ENCODE data around the gene RBM19.

The RBM19 gene

GRCh38 chr12:113882690-113883089, 83.4 kb downstream of the RBM19 start:
- DNase-seq (ENCODE audit: low read depth, low spot score) = no peak

- DNase-seq (ENCODE audit: low read depth, low spot score) = no peak
Measured at GRCh38 chr12:113880988-113881962, 84.8 kb downstream of the RBM19 start.

- DNase-seq (ENCODE audit: low read depth, low spot score) = no peak
Measured at GRCh38 chr12:113880326-113880725, 85.8 kb downstream of the RBM19 start.

GRCh38 chr12:113879658-113880057, 86.5 kb downstream of the RBM19 start:
- no peak for DNase-seq (ENCODE audit: low read depth, low spot score)

- no peak for DNase-seq (ENCODE audit: low read depth, low spot score)
Measured at GRCh38 chr12:113877607-113878006, 88.5 kb downstream of the RBM19 start.

- no peak for DNase-seq (ENCODE audit: low read depth, low spot score)
Measured at GRCh38 chr12:113876160-113876559, 90.0 kb downstream of the RBM19 start.

- DNase-seq (ENCODE audit: low read depth, low spot score) = no peak
Measured at GRCh38 chr12:113875691-113876090, 90.4 kb downstream of the RBM19 start.

GRCh38 chr12:113874999-113875561, 91.0 kb downstream of the RBM19 start:
- DNase-seq (ENCODE audit: low read depth, low spot score) = no peak

- DNase-seq (ENCODE audit: low read depth, low spot score) = no peak
Measured at GRCh38 chr12:113874326-113874725, 91.8 kb downstream of the RBM19 start.

GRCh38 chr12:113873740-113874139, 92.4 kb downstream of the RBM19 start:
- DNase-seq (ENCODE audit: low read depth, low spot score) = no peak

- DNase-seq (ENCODE audit: low read depth, low spot score) = no peak
Measured at GRCh38 chr12:113870890-113871289, 95.2 kb downstream of the RBM19 start.

- DNase-seq (ENCODE audit: low read depth, low spot score) = no peak
Measured at GRCh38 chr12:113870035-113870434, 96.1 kb downstream of the RBM19 start.

GRCh38 chr12:113868365-113868764, 97.8 kb downstream of the RBM19 start:
- no peak for DNase-seq (ENCODE audit: low read depth, low spot score)

- no peak for DNase-seq (ENCODE audit: low read depth, low spot score)
Measured at GRCh38 chr12:113867258-113867657, 98.9 kb downstream of the RBM19 start.

- DNase-seq (ENCODE audit: low read depth, low spot score) = no peak
Measured at GRCh38 chr12:113866496-113866895, 99.6 kb downstream of the RBM19 start.

GRCh38 chr12:113863455-113863845, 102.7 kb downstream of the RBM19 start:
- DNase-seq (ENCODE audit: low read depth, low spot score) = no peak

GRCh38 chr12:113862590-113863454, 103.3 kb downstream of the RBM19 start:
- DNase-seq (ENCODE audit: low read depth, low spot score) = no peak

GRCh38 chr12:113861708-113862312, 104.3 kb downstream of the RBM19 start:
- DNase-seq (ENCODE audit: low read depth, low spot score) = no peak

- DNase-seq (ENCODE audit: low read depth, low spot score) = no peak
Measured at GRCh38 chr12:113860950-113861349, 105.2 kb downstream of the RBM19 start.

GRCh38 chr12:113860059-113860820, 105.9 kb downstream of the RBM19 start:
- DNase-seq (ENCODE audit: low read depth, low spot score) = peak; percentile 54

- DNase-seq (ENCODE audit: low read depth, low spot score) = no peak
Measured at GRCh38 chr12:113858841-113859386, 107.2 kb downstream of the RBM19 start.

All from iPS DF 19.7 (cell line).